ENCODE measurements around the gene TTC28.

- TF ChIP-seq POLR2A (IDR thresholded peaks at IDR 0.05) (no peak), CTCF (IDR thresholded peaks at IDR 0.05) (no peak)
Observed at GRCh38 chr22:28282405-28283067, 397.1 kb downstream of the TTC28 start.
